HG03442 (cell line): ENCODE data around the gene PHOSPHO2.

ENCODE experiments used
- ATAC-seq: cut with Tn5 transposase; IDR thresholded peaks from one replicate; pipeline ENCODE4 v1.9.1; 2021; ENCODE audit warnings: mild to moderate bottlenecking, moderate library complexity; ENCODE audit not compliant: unreplicated experiment

The PHOSPHO2 gene

GRCh38 chr2:169715379-169716237, 21.3 kb downstream of the PHOSPHO2 start:
- ATAC-seq: no peak

GRCh38 chr2:169716238-169716886, 22.1 kb downstream of the PHOSPHO2 start:
- ATAC-seq: no peak

- ATAC-seq: no peak
Measured at GRCh38 chr2:169716938-169717690, 22.8 kb downstream of the PHOSPHO2 start.

- ATAC-seq: no peak
Measured at GRCh38 chr2:169717691-169718063, 23.4 kb downstream of the PHOSPHO2 start.

- ATAC-seq: no peak
Measured at GRCh38 chr2:169718930-169719504, 24.7 kb downstream of the PHOSPHO2 start.

- ATAC-seq: no peak
Measured at GRCh38 chr2:169721016-169721415, 26.7 kb downstream of the PHOSPHO2 start.

GRCh38 chr2:169727065-169727464, 32.8 kb downstream of the PHOSPHO2 start:
- ATAC-seq: no peak

- no peak for ATAC-seq
Measured at GRCh38 chr2:169729274-169729605, 35.0 kb downstream of the PHOSPHO2 start.

GRCh38 chr2:169732075-169732474, 37.8 kb downstream of the PHOSPHO2 start:
- no peak for ATAC-seq

GRCh38 chr2:169732583-169733358, 38.5 kb downstream of the PHOSPHO2 start:
- no peak for ATAC-seq

- ATAC-seq: peak; percentile 28
Measured at GRCh38 chr2:169734169-169734847, 40.0 kb downstream of the PHOSPHO2 start.

- no peak for ATAC-seq
Measured at GRCh38 chr2:169735623-169736022, 41.4 kb downstream of the PHOSPHO2 start.

GRCh38 chr2:169736902-169737301, 42.6 kb downstream of the PHOSPHO2 start:
- ATAC-seq: no peak

GRCh38 chr2:169738566-169739229, 44.4 kb downstream of the PHOSPHO2 start:
- no peak for ATAC-seq

GRCh38 chr2:169739351-169739750, 45.1 kb downstream of the PHOSPHO2 start:
- no peak for ATAC-seq

- ATAC-seq: no peak
Measured at GRCh38 chr2:169743549-169743948, 49.3 kb downstream of the PHOSPHO2 start.

GRCh38 chr2:169746240-169746639, 52.0 kb downstream of the PHOSPHO2 start:
- no peak for ATAC-seq

GRCh38 chr2:169748319-169748718, 54.0 kb downstream of the PHOSPHO2 start:
- ATAC-seq: no peak
